ENCODE data around the gene FUZ. TPM values are rescaled to one million over a fixed set of nuclear protein-coding genes. Genes with fewer than 3 reads are reported as not detected.
A peak's percentile ranks its signal among the peaks of the same experiment; 100 is the strongest.

FUZ gene
- total RNA-seq, 1 experiment from 2014 or later: 10.9 TPM

Small RNAs within 50 kb of the gene (microRNA-seq; reads per million reads assigned to microRNA genes)
- gene MIR4749 (ENCODE audit: unreplicated experiment) (4.8 reads per million, percentile 19 among the genes with 10 or more reads in this experiment), gene MIR6799 (ENCODE audit: unreplicated experiment) (0.75 reads per million), gene MIR6800 (ENCODE audit: unreplicated experiment) (not detected)

Other genes starting within 250 kb of the FUZ start
- gene NOSIP, start 232.7 kb downstream of the FUZ start, total RNA-seq (2014; rRNA removed): 195 and 214 TPM in 2 replicates
- 16.4 and 17.0 TPM in 2 replicates for gene PRRG2, start 232.0 kb downstream of the FUZ start, total RNA-seq (2014; rRNA removed)
- 14.6 and 25.7 TPM in 2 replicates for gene PRR12, start 222.1 kb downstream of the FUZ start, total RNA-seq (2014; rRNA removed)
- 24.0 and 32.0 TPM in 2 replicates for gene RRAS, start 173.1 kb downstream of the FUZ start, total RNA-seq (2014; rRNA removed)
- gene SCAF1, start 171.1 kb downstream of the FUZ start, total RNA-seq (2014; rRNA removed): 46.8 and 78.6 TPM in 2 replicates
- 223 and 236 TPM in 2 replicates for gene IRF3, start 147.4 kb downstream of the FUZ start, total RNA-seq (2014; rRNA removed)
- gene BCL2L12, start 147.4 kb downstream of the FUZ start, total RNA-seq (2014; rRNA removed): 82.5 and 104 TPM in 2 replicates
- gene PRMT1, start 136.0 kb downstream of the FUZ start, total RNA-seq (2014; rRNA removed): 625 and 761 TPM in 2 replicates
- gene ADM5, start 123.7 kb downstream of the FUZ start, total RNA-seq (2014; rRNA removed): 5.0 and 6.3 TPM in 2 replicates
- gene CPT1C, start 122.2 kb downstream of the FUZ start, total RNA-seq (2014; rRNA removed): 11.5 and 13.6 TPM in 2 replicates
- not detected in 2 replicates for gene TSKS, start 50.0 kb downstream of the FUZ start, total RNA-seq (2014; rRNA removed)
- gene AP2A1, start 46.3 kb downstream of the FUZ start, total RNA-seq (2014; rRNA removed): 143 and 159 TPM in 2 replicates
- gene MED25, start 5.0 kb upstream of the FUZ start, total RNA-seq (2014; rRNA removed): 47.5 and 54.9 TPM in 2 replicates
- gene PTOV1, start 37.9 kb upstream of the FUZ start, total RNA-seq (2014; rRNA removed): 138 and 148 TPM in 2 replicates
- 141 and 172 TPM in 2 replicates for gene PNKP, start 54.3 kb upstream of the FUZ start, total RNA-seq (2014; rRNA removed)
- gene AKT1S1, start 64.1 kb upstream of the FUZ start, total RNA-seq (2014; rRNA removed): 42.3 and 61.0 TPM in 2 replicates
- 17.8 and 18.8 TPM in 2 replicates for gene TBC1D17, start 64.4 kb upstream of the FUZ start, total RNA-seq (2014; rRNA removed)
- 0.29 and 2.2 TPM in 2 replicates for gene IL4I1, start 83.6 kb upstream of the FUZ start, total RNA-seq (2014; rRNA removed)
- gene ATF5, start 115.9 kb upstream of the FUZ start, total RNA-seq (2014; rRNA removed): 50.7 and 75.5 TPM in 2 replicates
- gene NUP62, start 116.2 kb upstream of the FUZ start, total RNA-seq (2014; rRNA removed): 129 and 149 TPM in 2 replicates
- gene SIGLEC11, start 147.9 kb upstream of the FUZ start, total RNA-seq (2014; rRNA removed): not detected in 2 replicates
- gene VRK3, start 212.1 kb upstream of the FUZ start, total RNA-seq (2014; rRNA removed): 26.0 and 36.3 TPM in 2 replicates
- 18.4 and 18.5 TPM in 2 replicates for gene ZNF473, start 212.7 kb upstream of the FUZ start, total RNA-seq (2014; rRNA removed)

Data from PC-3 (cell line).